Lung (tissue), 12 donors: ENCODE measurements around the gene SUCLG1. TPM values are rescaled to one million over a fixed set of nuclear protein-coding genes. Genes with fewer than 3 reads are reported as not detected.
A peak's percentile ranks its signal among the peaks of the same experiment; 100 is the strongest.

ENCODE experiments used
- ATAC-seq: fragments of 200-7000 bp; cut with Tn5 transposase; one replicate; pipeline ENCODE4 v1.9.1; 2020; ENCODE audit warnings: moderate number of reproducible peaks; ENCODE audit not compliant: insufficient read depth, low FRiP score
- DNase-seq, 3 donors: peaks; one replicate each; pipeline ENCODE4 v3.0.0-alpha.2; 2013 to 2017
- H3K27ac ChIP-seq, 2 donors: one replicate each; pipeline ENCODE4 v1.5.1; 2013; ENCODE audit warnings: mild to moderate bottlenecking in 2 of 2, moderate library complexity in 2 of 2, control low read depth in 1 of 2, inconsistent platforms in 1 of 2, low read depth in 1 of 2, low read length in 1 of 2
- H3K27me3 ChIP-seq, 3 donors: one replicate each; pipeline ENCODE4 v1.5.1; 2013; ENCODE audit warnings: low read length in 2 of 3; ENCODE audit not compliant: control insufficient read depth in 3 of 3, insufficient read depth in 3 of 3
- H3K36me3 ChIP-seq, 4 donors: one replicate each; pipeline ENCODE4 v1.5.1; 2013; ENCODE audit warnings: low read length in 4 of 4, mild to moderate bottlenecking in 1 of 4, moderate library complexity in 1 of 4; ENCODE audit not compliant: control insufficient read depth in 4 of 4, insufficient read depth in 4 of 4
- H3K4me1 ChIP-seq, 5 donors: one replicate each; pipeline ENCODE4 v1.5.1; 2013; ENCODE audit warnings: low read length in 5 of 5, mild to moderate bottlenecking in 2 of 5, moderate library complexity in 1 of 5; ENCODE audit not compliant: control insufficient read depth in 5 of 5, insufficient read depth in 5 of 5
- H3K4me3 ChIP-seq: one replicate; pipeline ENCODE4 v1.5.1; 2013; ENCODE audit warnings: mild to moderate bottlenecking, control low read depth, moderate library complexity
- H3K9ac ChIP-seq, 2 donors: one replicate each; pipeline ENCODE4 v1.5.1; 2013; ENCODE audit warnings: low read length in 2 of 2, control low read depth in 1 of 2; ENCODE audit not compliant: insufficient read depth in 1 of 2
- H3K9me3 ChIP-seq, 4 donors: one replicate each; pipeline ENCODE4 v1.5.1; 2013; ENCODE audit warnings: low read length in 3 of 4, mild to moderate bottlenecking in 1 of 4, moderate library complexity in 1 of 4; ENCODE audit not compliant: control insufficient read depth in 4 of 4, insufficient read depth in 3 of 4
- CTCF ChIP-seq: IDR thresholded peaks from 2 replicates; pipeline ENCODE4 v1.5.1; 2012; ENCODE audit warnings: mild to moderate bottlenecking; ENCODE audit errors: control extremely low read depth, extremely low read depth
- WGBS, 2 donors: extraction: QIAGEN DNeasy Blood & Tissue Kit; methylation state at CpG; one replicate each; pipeline ENCODE4 v1.1.7; 2013; 5-methylcytosine and 5-hydroxymethylcytosine counted together
- polyA plus RNA-seq, 2 donors: library from polyadenylated mRNA; stranded (reverse); fragments of 200-250 nt; gene quantifications; one replicate each; pipeline ENCODE4 v1.2.1, GENCODE V29; 2013
- total RNA-seq, 2 donors: library from RNA; depleted of rRNA in 1 of 2; stranded (reverse); fragments of >200 nt in 1 of 2; gene quantifications; one replicate each; pipeline ENCODE4 v1.2.1, GENCODE V29; 2014 to 2021
- donor health status: control.
- donor health status: control.
- donor health status: Bipolar disorder and iron deficiency.
- donor health status: healthy.
- donor health status: DM: yes; HTN: yes; CAD: no.

SUCLG1 gene
- total and polyA plus RNA-seq, 4 donors, result 56.2 to 87.4 (median 63.9) TPM

- Histone ChIP-seq H3K36me3 (peaks cover 0 to 2% (median 0%) of the 10 kb centered on the region in 4 donors), H3K27ac (no peak overlapping the region), H3K4me1 (peaks cover 0 to 8% (median 1%) of the 10 kb centered on the region in 5 donors), H3K27me3 (no peaks in the 10 kb centered on the region), H3K9ac (no peak overlapping the region), H3K4me3 (no peak overlapping the region), H3K9me3 (no peaks in the 10 kb centered on the region)
- TF ChIP-seq CTCF, result no peak
- 74 to 77% methylated on average over 1 of the region's 1 CpG for WGBS, 2 donors
- ATAC-seq (no peak), DNase-seq (peak in 1 of 3 donors; percentile 27)
Measured at GRCh38 chr2:84492571-84492970, 33.5 kb upstream of the SUCLG1 start.

GRCh38 chr2:84491741-84492140, 32.7 kb upstream of the SUCLG1 start:
- DNase-seq (no peak), ATAC-seq (no peak)
- Histone ChIP-seq H3K27me3 (no peaks in the 10 kb centered on the region), H3K9ac (no peak overlapping the region), H3K4me3 (no peak overlapping the region), H3K27ac (no peak overlapping the region), H3K9me3 (no peaks in the 10 kb centered on the region), H3K36me3 (peaks cover 0 to 2% (median 0%) of the 10 kb centered on the region in 4 donors), H3K4me1 (peaks cover 0 to 16% (median 10%) of the 10 kb centered on the region in 5 donors)
- WGBS, 2 donors, result 93 to 96% methylated on average over 6 of the region's 6 CpGs
- TF ChIP-seq CTCF, result no peak

- Histone ChIP-seq H3K9ac (no peak overlapping the region), H3K27me3 (no peaks in the 10 kb centered on the region), H3K4me1 (peaks cover 0 to 21% (median 12%) of the 10 kb centered on the region in 5 donors), H3K4me3 (no peak overlapping the region), H3K9me3 (no peaks in the 10 kb centered on the region), H3K27ac (no peak overlapping the region), H3K36me3 (peaks cover 0 to 2% (median 0%) of the 10 kb centered on the region in 4 donors)
- WGBS, 2 donors, result 34 to 71% methylated on average over 2 of the region's 2 CpGs
- TF ChIP-seq CTCF, result no peak
- no peak for DNase-seq
- no peak for ATAC-seq
Measured at GRCh38 chr2:84491256-84491655, 32.2 kb upstream of the SUCLG1 start.

GRCh38 chr2:84487298-84487996, 28.4 kb upstream of the SUCLG1 start:
- no peaks in the 10 kb centered on the region for H3K36me3 ChIP-seq
- H3K27me3 ChIP-seq, result no peaks in the 10 kb centered on the region
- peaks cover 0 to 32% (median 21%) of the 10 kb centered on the region in 5 donors for H3K4me1 ChIP-seq
- no peak overlapping the region for H3K4me3 ChIP-seq
- H3K27ac ChIP-seq, result no peak overlapping the region
- no peaks in the 10 kb centered on the region for H3K9me3 ChIP-seq
- TF ChIP-seq CTCF, result no peak
- H3K9ac ChIP-seq, result no peak overlapping the region
- 46 to 76% methylated on average over 3 of the region's 3 CpGs for WGBS, 2 donors
- DNase-seq, result peak in 1 of 3 donors; percentile 18
- peak; percentile 31 for ATAC-seq
